SIG-M5 (cell line): ENCODE measurements around the gene MAPK10.
"Not testable (repeated sequence)": the region's sequence is repeated elsewhere in the genome, so short reads cannot be mapped to it uniquely, and the experiment has no call there.

Experiments used
- DNase-seq: peaks from one replicate; lab custom pipeline; 2025; lab: John Stamatoyannopoulos, UW

Gene MAPK10

GRCh38 chr4:86338521-86338920 is 21.3 kb downstream of the MAPK10 start:
- DNase-seq: no peak

DNA sequence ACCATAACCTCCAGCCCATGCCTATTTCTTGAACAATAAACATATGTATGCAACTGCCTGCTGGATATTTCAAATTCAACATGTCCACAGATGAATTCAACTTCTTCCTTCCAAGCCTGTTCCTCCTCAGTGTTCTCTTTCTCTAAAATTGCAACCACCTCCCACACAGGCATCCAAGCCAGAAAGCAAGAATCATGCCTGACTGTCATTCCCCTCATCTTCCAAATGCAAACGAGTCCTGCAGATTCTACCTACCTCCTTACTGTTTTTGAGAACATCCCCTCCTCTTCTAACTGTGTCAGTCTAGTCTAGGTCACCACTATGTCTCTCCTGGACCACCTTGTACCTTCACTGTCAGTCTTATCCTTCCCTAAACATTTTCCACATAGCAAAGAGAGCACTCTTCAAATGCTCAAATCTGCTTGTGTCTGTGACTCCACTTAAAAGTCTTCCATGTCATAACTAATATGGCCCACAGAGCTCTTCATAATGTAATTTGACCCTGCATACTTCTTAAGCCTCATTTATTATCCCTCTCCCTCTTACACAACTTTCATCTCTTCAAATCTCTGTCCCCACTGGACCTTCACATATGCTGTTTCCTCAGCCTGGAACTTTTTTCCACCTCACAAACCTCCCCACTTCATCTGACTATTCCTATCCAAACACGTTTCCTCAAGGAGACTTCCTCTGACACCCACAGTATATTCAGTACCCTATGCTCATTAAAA is 25.7 kb downstream of the MAPK10 start:
- no peak for DNase-seq

DNA sequence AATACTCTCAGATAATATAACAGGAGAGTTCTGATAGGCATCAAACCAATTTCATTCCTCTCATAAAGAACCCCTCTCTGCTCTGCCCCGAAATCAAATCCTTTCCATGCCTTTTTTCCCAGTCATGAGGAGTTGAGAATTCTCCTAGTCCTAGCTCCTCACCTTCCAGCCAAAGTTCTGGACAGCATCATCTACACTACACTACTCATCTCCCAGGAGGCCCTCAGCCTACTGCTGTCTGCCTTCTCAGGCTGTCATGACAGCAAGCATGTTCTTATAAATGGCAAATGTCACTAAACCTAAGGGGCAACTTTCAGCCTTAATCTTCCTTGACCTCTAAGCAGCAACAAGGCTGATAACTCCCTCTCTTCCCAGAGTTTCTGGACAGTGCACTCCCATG is 26.6 kb downstream of the MAPK10 start:
- DNase-seq: no peak

- DNase-seq: no peak
These were observed 28.7 kb downstream of the MAPK10 start for GRCh38 chr4:86330961-86331742.

GRCh38 chr4:86330411-86330810 is 29.4 kb downstream of the MAPK10 start:
- not testable (repeated sequence) for DNase-seq

GRCh38 chr4:86329431-86329830 is 30.4 kb downstream of the MAPK10 start:
- DNase-seq: no peak

DNA sequence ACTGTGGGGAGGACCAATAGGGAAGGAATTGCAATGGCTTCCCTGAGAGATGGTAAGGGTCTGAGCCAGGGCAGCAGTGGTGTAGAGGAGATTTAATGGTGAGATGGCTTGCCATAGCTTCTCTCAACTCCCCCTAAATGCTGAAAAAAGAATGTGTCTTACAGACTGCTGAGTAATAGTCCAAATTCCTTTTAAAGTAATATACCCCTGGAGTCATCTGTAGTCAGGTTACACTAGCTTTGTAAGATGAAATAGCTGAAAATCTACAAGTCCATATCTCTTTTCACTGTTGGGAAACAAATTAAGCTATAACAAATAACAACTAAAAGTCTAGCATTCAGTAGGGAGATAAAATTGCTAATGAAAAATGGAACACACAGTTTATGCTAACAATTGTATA is 33.5 kb downstream of the MAPK10 start:
- DNase-seq: no peak

- DNase-seq: no peak
These were observed 40.5 kb downstream of the MAPK10 start for GRCh38 chr4:86319390-86319789.

DNA sequence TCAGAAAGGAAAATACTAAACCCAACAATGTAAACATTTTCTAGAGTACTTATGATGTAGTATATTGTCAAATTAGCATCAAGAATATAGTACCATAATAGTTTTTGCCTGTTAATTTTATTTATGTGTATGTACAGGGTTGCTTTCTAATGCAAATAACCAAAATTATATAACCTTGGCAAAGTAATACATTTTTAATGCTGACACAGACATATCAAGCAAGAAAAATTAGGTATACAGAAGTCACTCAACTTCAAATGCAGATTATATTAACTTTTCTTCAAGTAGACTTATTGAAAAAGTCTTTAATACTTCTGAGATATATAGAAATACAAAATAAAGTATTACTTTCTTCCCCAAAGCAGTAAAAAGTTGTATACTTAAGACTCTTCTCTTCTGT is 44.3 kb downstream of the MAPK10 start:
- no peak for DNase-seq

GRCh38 chr4:86313656-86314055 is 46.2 kb downstream of the MAPK10 start:
- no peak for DNase-seq

GRCh38 chr4:86307432-86307831 is 52.4 kb downstream of the MAPK10 start:
- no peak for DNase-seq

DNA sequence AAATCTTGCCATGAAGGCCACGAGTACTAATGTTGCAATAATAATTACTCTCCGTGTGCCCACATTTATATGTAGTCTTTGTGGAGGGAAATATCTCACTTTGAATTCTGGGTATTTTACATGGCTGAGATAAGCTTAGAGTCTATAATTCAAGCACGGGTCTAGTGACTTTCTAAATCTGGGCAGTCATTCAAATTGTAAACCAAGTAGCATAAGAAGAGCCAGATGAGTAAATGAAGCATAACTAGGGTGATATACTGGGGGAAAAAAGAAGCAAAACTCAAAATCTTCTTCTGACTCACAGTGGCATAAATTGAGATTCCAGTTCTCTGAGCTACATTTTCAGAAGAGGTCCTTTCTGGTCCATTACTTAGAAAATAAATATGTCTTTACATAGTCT is 53.0 kb downstream of the MAPK10 start:
- no peak for DNase-seq

GRCh38 chr4:86302830-86303229 is 57.0 kb downstream of the MAPK10 start:
- no peak for DNase-seq

DNA sequence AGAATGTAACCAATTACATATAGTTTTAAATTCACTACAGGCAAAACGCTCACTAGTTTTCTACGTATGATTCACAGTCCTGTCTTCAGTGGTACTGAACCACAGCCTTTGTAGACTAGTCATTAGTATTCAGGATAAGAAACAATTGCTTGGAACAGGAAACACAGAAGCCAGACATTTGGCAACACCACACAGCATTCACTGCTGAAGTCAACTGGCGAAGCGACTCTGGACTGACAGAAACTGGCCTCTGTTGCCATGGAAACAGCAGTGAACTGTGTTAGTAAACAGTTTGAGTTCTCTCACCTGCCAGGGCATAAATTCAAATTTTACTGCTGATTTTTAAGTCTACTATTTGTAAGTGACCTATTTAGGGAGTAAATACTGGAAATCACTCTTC is 57.6 kb downstream of the MAPK10 start:
- DNase-seq: no peak

- DNase-seq: no peak
These were observed 59.3 kb downstream of the MAPK10 start for GRCh38 chr4:86300516-86300915.

- DNase-seq: no peak
These were observed 63.0 kb downstream of the MAPK10 start for GRCh38 chr4:86296865-86297264.

GRCh38 chr4:86294883-86295282 is 65.0 kb downstream of the MAPK10 start:
- DNase-seq: no peak

DNA sequence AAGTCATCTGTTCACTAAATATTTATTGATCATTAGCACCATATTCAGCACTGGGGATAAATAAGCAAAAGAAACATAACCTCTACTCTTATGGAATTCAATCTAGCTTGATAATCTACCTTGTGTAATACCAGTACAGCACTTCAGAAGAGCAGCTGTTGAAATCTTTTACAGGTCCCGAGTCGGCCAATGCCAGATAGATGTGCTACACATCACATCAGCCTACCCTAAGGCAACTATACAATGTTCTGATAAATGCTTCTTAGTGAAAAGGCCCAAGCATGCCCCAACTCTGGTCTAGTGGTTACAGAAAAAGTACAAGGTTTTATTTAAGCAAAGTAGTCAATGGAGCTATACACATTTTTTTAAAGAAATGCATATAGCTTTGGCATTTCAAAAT is 68.7 kb downstream of the MAPK10 start:
- no peak for DNase-seq

GRCh38 chr4:86286726-86287125 is 73.1 kb downstream of the MAPK10 start:
- no peak for DNase-seq

- DNase-seq: no peak
These were observed 76.5 kb downstream of the MAPK10 start for GRCh38 chr4:86283371-86283770.

DNA sequence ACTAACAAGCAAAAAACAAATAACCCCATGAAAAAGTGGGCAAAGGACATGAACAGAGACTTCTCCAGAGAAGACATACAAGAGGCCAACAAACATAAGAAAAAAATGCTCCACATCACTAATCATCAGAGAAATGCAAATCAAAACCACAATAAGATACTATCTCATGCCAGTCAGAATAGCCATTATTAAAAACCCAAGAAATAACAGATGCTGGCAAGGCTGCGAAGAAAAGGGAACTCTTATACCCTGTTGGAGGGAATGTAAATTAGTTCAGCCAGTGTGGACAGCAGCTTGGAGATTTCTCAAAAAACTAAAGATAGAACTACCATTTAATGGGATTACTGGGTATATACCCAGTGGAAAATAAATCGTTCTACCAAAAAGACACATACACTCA is 79.6 kb downstream of the MAPK10 start:
- DNase-seq: no peak

DNA sequence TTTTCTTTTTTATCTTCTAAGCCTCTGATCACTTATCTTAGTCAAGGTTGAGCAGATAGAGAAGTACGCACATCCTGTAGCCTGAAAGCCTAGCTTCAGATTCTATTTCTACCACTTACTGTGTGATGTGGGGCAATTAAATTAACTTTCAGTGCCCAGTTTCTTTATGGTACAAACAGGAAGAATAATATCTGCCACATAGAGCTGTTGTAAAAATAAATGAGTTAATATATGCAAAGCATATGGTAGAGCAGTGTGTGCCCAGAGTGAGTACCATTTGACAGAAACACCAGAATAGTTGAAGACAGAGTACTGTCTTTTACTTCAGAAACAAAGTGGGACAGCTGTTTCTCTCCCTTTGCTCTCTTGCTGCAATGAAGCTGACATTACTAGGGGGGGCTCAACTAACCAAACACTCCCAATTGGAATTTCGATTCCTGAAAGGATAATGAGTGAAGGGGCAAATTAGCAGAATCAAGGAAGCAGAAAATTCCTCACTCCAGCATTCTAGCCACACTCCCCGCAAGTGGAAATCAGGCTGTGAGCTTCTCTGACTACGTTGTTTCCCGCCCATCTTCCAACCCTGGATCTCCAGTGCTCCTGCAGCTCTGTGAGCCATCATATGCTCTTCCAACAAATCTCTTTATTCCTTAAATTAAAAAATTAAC is 80.4 kb downstream of the MAPK10 start:
- no peak for DNase-seq

DNA sequence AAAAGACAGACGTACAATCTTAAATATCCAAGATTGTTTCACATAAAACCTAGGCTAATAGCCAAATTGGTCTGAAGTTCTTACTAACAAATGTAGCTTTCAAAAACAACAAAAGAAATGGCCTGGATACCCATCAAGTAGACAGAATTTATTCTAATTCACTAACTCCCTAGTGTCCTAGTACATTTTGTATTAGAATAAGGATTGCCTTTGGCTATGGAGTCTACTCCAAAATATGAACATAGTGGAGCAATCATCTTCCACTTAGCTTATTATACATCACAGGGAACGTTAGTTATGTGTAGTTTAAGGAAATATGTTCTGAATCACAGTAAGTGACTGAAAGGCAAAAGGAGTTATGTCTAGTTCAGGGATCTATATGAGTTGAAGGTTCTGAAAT is 81.7 kb downstream of the MAPK10 start:
- no peak for DNase-seq
